GM21515 (cell line): ENCODE data around the gene FOXP4.
A peak's percentile ranks its signal among the peaks of the same experiment; 100 is the strongest.

Experiments
- ATAC-seq: cut with Tn5 transposase; IDR thresholded peaks from one replicate; pipeline ENCODE4 v1.9.1; 2021; ENCODE audit not compliant: unreplicated experiment

The FOXP4 gene

DNA sequence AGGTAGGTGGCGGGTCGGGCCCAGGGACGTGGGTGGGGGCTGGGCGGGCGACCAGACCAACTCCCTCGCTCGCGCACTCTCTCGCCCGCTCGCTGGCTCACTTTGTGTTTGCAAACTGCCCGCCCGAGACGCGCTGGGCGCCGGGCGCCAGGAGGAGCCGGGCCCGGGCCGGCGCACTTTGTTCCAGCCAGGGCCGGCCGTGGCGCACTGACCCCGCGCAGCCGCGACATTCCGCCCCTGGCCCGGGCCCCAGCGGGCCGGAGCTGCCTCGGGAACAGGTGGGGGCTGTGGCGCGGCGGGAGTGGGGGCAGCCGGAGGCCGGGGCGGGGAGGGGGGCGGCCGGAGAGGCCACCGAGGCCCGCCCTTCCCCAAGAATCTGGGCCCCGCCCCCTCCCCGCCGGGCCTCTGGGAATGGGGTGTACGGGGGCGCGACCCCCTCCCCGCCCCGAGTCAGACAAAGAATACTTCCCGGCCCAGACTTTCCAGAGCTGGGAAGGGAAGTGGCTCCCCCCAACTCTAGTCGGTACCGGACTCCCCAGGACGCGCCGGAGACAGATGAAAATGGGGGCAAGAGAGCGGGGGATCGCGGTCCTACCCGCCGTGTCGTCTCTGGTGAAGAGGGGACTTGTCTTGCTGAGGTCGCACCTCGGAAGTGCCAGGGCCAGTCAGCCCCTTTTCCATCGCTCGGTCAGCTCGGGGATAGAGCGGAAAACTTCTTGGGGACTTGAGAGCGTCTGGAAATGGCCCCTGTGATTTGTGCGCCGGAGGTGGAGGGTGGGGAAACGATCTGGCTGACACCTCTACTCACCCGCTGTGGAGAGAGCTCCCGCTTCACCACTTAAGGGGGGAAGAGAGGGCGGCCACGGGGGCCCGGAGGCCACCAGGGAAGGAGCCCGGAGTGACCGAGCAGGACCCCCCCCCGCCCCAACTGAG is 951 bp downstream of the FOXP4 start:
- ATAC-seq = peak; percentile 14

DNA sequence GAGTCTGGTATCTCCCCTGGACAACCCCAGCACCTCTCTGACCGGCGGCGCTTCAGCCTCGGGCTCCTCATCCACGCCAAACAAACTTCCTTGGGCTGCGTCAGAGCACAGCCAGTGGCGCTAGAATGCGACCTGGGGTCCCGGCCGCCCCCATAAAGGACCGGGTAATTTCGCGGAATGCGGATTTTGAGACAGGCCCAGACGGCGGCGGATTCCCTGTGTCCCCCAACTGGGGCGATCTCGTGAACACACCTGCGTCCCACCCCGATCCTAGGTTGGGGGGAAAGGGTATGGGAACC is 1.6 kb downstream of the FOXP4 start:
- ATAC-seq = no peak

DNA sequence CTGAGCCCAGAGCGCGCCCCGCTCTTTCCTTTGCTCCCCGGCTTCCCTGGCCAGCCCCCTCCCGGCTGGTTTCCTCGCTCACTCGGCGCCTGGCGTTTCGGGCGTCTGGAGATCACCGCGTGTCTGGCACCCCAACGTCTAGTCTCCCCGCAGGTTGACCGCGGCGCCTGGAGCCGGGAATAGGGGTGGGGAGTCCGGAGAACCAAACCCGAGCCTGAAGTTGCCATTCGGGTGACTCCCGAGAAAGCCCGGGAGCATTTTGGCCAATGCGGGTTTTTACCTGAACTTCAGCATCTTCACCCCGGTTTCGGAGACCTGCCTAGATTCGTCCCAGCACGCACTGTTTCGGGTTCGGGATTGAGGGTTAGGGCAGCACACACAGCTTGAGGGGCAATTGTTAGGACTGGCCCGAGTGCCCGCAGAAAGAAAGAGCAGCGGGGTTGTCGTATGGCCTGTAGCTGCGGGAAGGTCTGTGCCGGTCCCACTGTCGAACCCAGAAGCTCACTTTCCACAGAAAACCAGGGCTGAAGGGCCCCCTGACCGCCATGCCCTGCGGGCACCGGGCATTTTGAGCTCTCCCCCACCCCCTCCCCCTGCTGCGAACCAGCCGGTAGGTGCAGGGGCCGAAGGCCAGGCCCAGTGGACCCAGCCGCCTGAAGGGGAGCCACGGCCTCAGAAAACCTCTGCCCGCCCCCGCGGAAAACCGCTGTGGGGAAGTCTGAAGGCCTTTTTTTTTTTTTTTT is 2.1 kb downstream of the FOXP4 start:
- ATAC-seq = no peak

DNA sequence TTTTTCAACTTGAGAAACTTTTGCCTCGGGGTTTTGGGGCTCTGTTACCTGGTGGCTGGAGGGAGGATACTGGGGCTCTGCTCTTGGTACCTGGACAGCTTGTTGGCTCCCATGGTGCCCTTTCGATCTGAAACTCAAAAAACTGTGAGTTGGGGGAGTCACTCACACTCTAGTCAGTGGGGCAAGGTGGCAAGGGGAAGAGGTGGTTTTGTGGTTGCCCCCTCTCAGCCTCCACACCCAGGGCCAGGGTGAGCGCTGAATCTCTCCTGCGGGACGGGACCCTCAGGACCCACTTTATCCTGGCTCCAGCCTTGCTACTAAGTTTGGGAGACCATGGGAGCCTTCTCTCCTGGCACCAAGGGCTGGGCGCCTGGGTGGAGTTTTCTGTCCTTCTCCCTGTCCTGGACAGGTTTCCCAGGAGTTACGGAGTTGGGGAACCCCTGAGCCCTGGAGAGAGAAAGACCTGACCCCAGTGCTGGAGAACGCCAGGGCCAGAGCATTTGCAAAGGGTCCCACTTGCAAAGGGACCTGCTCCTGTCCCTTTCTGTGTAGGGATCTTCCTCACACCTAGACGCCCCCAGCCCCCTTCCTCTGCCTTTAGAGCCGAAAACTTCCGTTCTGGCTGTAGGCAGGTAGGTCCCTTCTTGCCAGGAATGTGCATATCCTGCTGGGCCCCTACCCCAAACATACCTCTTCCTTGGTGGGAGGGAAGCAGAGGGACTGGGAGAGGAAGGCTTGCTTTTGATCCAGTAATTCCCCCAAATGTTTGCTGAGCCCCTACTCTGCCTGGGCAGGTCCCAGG is 2.9 kb downstream of the FOXP4 start:
- ATAC-seq = no peak

DNA sequence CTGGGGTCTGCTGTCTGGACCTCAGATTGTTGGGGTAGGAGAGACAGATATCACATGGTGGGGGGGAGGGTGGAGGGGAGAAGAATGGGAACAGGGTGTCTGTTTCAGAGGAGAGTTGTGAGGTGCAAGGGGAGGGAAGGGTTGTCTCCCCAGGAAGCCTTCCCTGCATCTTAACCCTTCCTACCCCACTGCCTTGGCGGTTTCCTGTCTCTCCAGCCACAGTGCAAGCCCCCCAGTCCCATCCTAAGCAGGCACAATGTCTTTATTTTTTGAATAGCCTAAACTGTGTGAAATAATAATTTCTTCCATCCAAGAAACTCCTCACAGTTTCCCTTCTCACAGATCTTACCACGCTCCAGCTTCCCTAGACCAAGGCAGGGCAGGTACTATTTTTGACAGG is 3.5 kb downstream of the FOXP4 start:
- no peak for ATAC-seq

DNA sequence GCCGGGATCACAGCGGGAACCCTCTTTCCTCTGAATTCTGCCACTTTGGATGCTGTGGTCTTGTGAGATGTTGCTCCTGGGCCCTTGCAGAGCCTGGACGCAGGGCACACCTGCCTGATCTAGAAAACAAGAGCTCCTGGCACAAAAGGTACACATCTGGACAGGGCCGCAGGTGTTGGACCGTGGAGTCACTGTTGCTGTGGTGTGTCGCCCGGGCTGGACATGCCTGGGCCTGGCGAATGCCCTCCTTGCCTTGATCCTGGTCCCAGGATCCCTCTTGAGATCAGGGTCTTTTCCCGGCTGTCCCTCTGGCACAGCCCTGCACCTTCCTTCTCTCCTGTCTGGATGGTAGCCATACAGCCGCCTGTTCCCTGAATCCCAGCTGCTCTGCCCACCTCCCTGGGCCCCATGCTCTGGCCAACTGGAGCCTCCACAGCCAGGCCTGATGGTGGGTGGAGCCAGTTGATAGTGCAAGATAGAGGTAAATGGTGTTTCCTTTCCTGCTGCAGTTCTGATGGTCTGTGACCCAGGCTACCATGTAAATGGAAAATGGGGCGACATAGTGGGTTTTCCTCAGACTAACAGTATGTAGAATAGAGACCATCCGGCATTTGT is 5.0 kb downstream of the FOXP4 start:
- ATAC-seq = no peak

DNA sequence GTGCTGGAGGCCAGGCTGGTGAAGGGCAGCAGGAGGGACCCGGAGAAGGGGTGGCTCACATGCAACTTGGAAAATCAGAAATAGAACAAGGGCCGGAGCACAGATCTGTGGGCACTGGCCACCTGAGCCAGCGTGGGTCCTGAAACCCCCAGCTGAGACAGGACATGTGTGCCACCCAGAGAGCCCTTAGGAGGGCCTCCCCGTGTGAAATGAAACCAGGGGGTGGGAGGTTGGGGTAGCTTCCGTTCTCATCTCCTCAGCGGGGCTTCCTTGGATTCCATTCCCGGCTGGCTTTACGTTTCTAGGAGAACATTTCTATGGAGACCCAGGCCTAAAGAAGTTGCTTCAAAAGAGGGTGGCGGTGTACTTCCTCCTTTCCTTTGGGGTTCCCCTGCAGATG is 5.7 kb downstream of the FOXP4 start:
- ATAC-seq = no peak

DNA sequence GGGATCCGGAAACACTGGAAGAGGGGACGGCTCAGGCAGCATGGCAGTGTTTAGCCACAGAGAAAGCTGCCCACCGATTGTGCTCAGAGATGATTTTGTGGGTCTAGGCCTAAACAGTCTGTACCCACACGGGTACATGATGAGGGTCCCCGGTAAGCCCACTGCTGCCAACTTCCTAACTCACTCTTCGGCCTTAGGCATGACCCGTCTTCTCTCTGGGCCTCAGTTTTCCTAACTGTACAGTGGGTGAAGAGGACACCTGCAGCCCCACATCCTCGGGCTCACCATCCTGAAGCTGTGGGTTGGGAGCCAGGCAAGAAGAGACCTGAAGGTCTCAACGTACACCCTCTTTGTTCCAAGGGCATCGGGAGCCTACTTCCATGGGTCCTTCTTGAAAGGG is 6.5 kb downstream of the FOXP4 start:
- no peak for ATAC-seq

DNA sequence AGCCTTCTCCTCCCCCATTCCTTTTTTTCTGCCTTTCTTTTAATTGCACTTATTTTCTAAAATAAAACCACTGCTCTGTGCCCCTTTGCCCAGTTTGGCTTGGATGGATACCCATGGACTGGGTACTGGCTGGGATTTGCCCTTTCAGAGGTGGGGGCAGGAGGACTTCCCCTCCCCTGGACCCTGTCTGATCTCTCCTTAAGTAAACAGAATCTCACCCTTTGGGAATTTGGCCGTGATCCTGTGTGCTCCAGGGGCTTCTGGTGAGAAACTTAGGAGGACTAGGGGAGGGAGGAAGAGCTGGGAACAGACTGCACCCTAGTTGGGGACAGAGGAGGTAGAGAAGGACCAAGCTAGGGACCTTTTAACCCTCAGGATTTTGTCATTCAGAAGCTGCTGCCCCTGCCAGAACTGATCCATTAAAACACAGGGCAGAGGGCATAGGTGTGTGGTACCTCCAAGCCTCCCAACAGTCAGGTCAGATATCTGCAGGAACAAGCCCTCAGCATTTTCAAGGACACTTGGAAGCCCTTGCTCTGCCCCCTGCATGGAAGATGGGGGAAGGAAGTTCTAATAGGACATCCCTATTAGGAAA is 7.3 kb downstream of the FOXP4 start:
- no peak for ATAC-seq

DNA sequence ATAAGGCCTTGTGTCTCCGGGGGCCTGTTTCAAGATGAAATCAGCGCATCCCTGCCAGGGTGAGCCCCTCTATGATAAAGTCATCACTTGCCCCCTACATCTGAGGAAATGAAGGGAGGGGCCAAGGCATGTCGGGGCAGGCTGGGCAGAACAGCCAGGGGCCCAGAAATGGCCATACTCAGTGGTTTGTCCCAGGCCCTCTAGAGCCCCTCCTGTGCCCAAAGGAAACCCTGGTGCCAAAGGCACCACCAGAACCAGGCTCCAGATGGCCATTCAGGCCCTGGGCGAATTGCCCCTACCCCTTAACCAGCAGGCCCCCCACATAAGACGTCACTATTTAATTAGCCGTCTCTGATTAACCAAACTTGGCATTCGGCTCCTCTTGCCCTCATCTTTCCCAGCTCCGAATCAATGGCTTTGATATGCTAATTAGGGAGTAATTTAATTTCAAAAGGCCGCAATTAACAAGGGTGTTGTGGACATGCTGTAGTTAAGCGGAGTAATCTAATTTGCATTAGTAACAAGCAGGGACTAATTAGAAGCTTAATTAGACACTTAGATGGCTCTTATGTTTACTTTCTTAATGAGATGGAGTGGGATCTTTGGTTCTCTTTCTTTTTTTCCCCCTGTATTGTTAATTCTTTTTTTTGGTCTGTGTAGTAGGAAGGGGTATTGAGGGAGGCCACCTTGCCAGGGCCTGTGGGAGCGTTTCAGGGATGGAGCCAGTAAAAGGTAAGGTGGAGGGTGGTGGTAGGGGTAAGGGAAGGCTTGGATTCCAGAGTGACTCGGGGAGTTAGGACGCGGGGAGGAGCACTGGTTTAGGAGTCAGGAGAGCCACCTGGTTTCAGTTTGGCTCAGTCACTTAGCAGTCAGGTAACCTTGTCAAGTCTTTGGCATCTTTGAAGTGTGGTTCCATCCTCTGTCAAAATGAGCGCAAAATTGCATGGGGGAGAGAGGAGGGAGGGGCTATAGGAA is 9.4 kb downstream of the FOXP4 start:
- no peak for ATAC-seq

DNA sequence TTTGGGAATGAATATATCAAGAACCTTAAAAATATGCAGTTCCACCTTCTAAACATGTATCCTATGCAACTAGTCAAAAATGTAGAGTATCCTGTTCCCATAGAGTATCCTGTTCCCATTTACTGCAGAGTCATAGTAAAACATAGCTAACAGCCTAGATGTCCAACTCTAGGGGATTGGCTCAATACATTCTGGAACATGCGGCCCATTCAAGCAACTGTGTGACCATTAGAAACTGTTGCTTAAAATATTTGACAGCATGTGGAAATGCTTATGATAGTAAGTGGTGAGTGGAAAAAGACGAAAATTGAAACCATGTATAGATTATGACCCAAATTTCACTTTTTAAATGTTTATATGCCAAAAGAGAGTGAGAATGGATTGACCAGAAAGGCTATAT is 11.2 kb downstream of the FOXP4 start:
- no peak for ATAC-seq

DNA sequence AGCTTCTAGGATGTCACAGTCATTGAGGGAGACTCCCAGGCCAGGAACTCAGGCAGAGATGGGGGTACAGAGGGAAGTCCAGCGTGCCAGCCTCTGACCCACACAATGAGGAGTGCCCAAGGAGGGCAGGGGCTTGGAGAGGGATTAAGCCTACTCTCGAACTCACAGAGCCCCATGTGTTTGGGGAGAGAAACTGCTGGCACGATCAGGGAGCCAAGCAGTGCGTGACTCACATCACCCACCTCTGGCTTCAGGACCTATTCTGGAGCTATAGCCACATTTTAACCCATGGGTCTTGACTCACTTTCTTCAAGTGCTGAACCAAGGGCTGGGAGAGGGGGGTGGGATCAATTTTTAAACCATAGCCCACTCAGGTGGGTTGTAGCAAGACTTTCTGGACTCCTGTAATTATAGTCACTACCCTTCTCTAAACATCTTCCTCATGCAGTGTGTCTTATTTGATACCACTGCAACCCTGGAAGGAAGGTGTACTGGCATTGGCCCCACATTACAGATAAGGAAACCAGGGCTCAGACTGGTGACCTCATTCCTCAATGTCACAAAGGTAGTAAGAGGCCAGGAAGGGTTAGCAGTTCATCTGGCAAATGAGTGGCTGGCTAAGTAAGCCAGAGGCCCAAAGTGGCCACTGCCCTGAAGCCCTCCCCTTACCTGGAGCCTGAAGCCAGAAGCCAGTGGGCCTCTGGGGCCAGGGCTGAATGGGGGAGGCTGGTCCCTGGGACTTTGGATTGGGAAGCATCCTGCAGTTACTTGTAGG is 12.0 kb downstream of the FOXP4 start:
- ATAC-seq = no peak

DNA sequence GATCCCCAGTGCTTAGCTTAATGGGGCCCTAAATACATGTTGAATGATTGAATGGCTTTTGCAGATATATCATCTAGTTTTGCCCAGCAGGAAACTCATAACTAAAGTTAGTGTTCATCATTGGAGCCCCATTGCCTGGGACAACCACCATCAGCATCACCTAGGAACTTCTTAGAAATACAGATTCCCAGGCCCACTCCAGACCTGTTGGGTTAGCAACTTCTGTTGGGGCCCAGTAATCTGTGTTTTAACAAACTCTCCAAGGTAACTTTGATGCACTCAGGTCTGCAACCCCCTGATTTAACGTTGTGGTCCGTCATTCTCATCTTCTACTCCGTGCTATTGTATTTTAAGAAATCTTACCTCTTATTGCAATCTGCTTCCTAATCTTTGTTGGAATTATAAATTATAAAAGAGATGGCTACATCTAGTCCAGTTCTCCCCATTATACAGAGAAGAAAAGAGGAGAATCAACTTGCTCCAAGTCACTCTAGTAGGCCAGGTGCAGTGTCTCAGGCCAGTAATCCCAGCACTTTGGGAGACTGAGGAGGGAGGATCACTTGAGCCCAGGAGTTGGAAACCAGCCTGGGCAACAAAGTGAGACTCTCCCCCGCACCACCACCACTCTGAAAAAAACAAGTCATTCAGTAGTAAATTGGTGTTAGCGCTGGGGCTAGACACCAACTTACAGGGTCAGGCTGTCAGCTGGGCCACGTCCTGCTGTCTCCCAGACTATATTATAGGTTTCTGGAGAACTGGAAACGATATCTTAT is 13.7 kb downstream of the FOXP4 start:
- ATAC-seq = no peak

DNA sequence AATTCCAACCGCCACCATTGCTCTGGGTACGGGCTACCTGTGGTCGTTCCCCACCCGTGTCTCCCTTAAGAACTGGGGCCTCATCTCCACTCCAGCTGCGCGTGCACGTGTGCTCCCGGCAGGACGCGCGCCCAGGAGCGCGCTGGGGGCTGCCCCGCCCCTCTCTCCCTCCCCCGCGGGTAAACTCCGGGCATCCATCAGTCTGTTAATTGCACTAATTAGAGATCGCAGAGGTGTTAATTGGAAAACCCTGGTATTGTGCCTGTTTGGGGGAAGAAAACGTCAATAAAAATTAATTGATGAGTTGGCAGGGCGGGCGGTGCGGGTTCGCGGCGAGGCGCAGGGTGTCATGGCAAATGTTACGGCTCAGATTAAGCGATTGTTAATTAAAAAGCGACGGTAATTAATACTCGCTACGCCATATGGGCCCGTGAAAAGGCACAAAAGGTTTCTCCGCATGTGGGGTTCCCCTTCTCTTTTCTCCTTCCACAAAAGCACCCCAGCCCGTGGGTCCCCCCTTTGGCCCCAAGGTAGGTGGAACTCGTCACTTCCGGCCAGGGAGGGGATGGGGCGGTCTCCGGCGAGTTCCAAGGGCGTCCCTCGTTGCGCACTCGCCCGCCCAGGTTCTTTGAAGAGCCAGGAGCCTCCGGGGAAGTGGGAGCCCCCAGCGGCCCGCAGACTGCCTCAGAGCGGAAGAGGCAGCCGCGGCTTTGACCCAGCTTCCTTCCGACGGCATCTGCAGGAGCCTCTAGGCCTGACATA is 14.4 kb downstream of the FOXP4 start:
- ATAC-seq = no peak

DNA sequence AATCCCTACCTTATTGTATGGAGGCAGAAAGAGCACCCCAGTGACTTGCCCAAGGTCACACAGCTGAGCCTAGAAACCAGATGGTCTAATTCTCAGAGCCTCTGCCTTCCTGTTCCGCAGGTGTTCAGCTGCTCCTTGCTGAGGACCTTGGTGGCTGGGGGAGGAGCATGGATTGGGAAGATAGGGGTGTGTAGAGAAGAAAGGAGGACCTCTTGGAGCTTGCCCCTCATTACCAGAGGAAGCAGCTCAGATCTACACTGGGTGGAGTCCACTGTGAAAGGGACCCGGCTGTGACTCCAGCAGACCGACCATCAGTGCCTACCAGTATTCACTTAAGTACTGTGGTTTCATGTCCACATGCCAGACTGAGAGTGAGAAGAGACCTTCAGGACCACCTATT is 15.2 kb downstream of the FOXP4 start:
- ATAC-seq = no peak

DNA sequence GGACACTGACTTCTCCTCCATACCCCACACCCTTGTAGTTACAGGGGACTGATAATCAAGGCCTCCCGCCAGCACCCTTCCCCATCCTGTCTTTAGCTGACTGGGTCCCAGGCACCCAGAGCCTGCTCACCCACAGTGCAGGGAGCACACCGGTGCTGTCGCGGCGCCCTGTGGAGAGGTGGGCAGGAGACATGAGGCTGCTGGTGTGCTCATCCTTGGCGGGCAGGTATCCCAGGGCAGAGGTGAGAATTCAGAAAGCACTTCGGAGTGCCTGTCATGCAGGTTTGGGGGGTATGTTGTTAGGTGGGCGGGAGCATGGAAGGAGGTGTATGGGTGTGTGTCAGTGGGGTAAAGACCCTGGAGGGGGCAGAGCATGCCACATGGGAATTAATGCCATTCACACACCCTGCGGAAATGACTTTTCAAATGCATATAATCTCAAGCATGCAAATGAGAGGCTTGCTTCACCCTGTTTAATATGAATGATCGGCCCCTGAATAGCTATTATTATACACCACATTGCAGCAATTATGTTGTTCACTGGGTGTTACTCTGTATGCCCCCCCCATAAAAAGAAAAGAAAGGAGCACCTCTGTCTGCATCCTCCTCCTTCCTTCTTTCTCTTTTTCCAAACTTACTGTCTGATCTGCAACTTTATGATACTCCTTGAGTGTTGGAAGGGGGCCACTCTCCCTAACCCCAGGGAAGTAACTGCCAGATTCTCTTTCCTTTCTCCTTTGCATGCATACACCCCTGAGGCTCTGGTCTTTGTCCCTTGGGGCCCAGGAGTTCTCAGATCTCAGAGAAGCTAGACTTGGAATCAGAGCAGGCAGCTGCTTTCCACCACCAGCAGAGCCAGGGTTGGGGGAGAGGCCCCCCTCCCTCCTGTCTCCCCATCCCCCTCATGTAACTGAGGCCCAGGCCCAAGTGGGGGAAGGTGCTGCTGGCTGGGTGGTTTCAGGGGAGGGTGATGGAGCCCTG is 16.0 kb downstream of the FOXP4 start:
- no peak for ATAC-seq
